BLaER1 treated with 17β-estradiol and CSF1 and Interleukin-3, amounts not matched to agents 10 nM and 100 nM (cell line): Measurements from ENCODE around the gene DENND10.
"Not testable (repeated sequence)": the region's sequence is repeated elsewhere in the genome, so short reads cannot be mapped to it uniquely, and the experiment has no call there.

Experiments used
- H3K27ac ChIP-seq, 11 experiments: shearing (Covaris generic); formaldehyde crosslinking; 2 replicates each; pipeline ENCODE4 v1.8.1; 2022
- H3K27me3 ChIP-seq, 11 experiments: shearing (Covaris generic); formaldehyde crosslinking; 2 replicates each; pipeline ENCODE4 v1.8.1; 2022
- H3K36me3 ChIP-seq, 11 experiments: shearing (Covaris generic); formaldehyde crosslinking; 2 replicates each; pipeline ENCODE4 v1.8.1; 2022
- H3K4me1 ChIP-seq, 10 experiments: shearing (Covaris generic); formaldehyde crosslinking; 2 replicates each; pipeline ENCODE4 v1.8.1; 2022
- H3K4me2 ChIP-seq, 11 experiments: shearing (Covaris generic); formaldehyde crosslinking; 2 replicates each; pipeline ENCODE4 v1.8.1; 2022
- H3K4me3 ChIP-seq, 10 experiments: shearing (Covaris generic); formaldehyde crosslinking; 2 replicates each; pipeline ENCODE4 v1.8.1; 2022
- H3K9ac ChIP-seq, 11 experiments: shearing (Covaris generic); formaldehyde crosslinking; 2 replicates each; pipeline ENCODE4 v1.8.1; 2022
- H3K9me3 ChIP-seq, 11 experiments: shearing (Covaris generic); formaldehyde crosslinking; replicated peaks in 1 of 11; 2 replicates each; pipeline ENCODE4 v1.8.1; 2022
- H4K20me1 ChIP-seq, 11 experiments: shearing (Covaris generic); formaldehyde crosslinking; 2 replicates each; pipeline ENCODE4 v1.8.1; 2022
- Cebpa-rat ChIP-seq, 11 experiments: shearing (Covaris generic); IDR thresholded peaks; 2 replicates each; pipeline ENCODE4 v1.8.1; 2022

The DENND10 gene

DNA sequence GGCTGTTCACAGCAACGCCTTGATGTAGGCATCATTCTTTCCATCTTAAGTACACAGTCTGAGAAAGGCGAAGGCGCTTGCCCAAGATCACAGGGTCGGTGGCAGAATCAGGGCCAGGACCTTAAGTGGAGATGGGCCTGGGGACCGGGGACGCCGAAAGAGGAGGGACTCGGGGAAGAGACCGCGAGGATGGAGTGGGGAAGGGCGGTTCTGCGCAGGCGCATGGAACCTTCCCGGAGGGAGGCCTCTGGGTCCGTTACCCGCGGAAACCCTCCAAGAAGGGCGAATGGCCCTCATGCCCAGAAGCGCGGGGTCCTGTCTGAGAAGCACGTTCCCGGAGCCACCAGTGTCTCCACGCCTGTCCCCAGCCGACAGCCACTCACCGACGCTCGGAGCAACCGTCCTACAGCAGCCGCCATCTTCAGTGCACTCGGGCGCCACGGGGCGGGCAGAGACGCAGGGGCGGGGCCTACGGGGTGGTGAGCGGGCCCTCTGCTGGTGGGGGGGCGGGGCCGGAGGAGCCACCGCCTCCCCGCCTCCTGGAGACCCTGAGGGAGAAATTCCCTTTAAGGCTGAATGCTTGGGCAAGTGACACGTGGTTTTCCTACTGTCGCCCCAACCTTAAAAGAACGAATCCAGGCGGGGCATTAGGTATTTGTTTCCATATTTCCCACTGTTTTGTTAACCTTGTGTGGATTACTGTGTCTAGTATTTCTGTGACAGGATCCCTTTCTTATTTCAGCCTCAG lies 74.6 kb downstream of the DENND10 start, which contains the start of gene PRDX3:
Gene PRDX3 (minus strand): TSS at position 441 of the 748 bp plus-strand sequence. CDS start 22 bp downstream, at position 419.
- Histone ChIP-seq H3K9ac (peak within 1 kb of the TSS; percentile 85 to 97 (median 95)), H4K20me1 (peaks cover 0 to 36% (median 20%) of the 10 kb centered on the region in 11 experiments; a peak in 16 of 22 replicates), H3K4me3 (peak within 1 kb of the TSS; percentile 67 to 82 (median 76)), H3K27ac (peak within 1 kb of the TSS; percentile 76 to 98 (median 94)), H3K9me3 (peaks cover 0 to 3% (median 0%) of the 10 kb centered on the region in 11 experiments; a peak in 3 of 22 replicates), H3K4me1 (peaks cover 27 to 44% (median 38%) of the 10 kb centered on the region in 10 experiments), H3K4me2 (peak within 1 kb of the TSS; percentile 85 to 95 (median 92)), H3K27me3 (no peaks in the 10 kb centered on the region), H3K36me3 (peaks cover 34 to 40% (median 38%) of the 10 kb centered on the region in 11 experiments)
- no peak for TF ChIP-seq Cebpa-rat (IDR thresholded peaks at IDR 0.05)

DNA sequence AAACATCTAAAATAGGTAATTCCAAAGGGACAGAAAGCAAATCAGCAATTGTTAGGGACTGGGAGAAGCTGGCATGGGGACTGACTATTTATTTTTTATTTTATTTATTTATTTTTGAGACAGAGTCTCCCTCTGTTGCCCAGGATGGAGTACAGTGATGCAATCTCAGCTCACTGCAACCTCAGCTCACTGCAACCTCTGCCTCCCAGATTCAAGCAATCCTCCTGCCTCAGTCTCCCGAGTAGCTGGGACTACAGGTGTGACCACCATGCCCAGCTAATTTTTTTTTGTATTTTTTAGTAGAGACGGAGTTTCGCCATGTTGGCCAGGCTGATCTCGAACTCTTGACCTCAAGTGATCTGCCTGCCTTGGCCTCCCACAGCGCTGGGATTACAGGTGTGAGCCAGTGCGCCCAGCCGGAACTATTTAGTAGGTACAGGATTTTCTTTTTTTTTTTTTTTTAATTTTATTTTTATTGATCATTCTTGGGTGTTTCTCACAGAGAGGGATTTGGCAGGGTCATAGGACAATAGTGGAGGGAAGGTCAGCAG lies 77.0 kb downstream of the DENND10 start:
- H3K27ac ChIP-seq, H3K4me3 ChIP-seq, H3K4me2 ChIP-seq, H3K9me3 ChIP-seq, H3K27me3 ChIP-seq, H3K9ac ChIP-seq: not testable (repeated sequence)
- Histone ChIP-seq H3K4me1 (peaks cover 25 to 30% (median 28%) of the 10 kb centered on the region in 10 experiments), H4K20me1 (peaks cover 0 to 15% (median 2%) of the 10 kb centered on the region in 11 experiments; a peak in 6 of 22 replicates), H3K36me3 (peaks cover 11 to 16% (median 15%) of the 10 kb centered on the region in 11 experiments)

DNA sequence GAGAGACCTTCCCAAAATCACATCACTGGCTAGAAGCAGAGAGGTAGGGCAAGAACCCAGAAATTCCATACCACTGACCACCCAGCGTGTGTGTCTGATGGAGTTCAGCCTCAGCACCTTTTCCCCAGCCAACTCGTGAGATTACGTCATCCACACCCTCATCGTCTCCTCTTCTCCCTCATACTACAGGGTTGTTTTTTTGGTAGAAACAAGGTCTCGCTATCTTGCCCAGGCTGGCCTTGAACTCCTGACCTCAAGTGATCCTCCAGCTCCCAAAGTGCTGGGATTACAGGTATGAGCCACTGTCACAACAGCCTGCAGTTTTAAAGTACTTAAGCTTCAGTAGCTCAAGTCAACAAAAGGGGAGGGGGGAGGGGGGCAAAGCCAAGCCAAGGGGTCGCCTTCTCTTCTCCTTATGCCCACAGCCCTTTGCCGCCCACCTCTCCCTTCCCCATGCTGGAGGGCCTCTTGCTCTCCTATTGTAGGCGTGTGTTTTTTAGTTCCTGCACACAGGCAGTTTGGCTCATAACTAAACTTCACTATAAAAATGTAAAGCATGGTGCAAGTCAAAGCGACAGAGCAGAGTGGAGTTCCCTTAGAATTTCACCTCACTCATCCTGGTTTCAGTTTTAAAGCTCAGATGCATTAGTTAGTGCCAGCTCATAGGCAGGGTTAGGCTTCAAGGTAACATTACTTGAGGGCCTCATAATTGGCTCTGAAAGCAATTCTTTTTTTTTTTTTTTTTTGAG lies 79.9 kb downstream of the DENND10 start:
- Histone ChIP-seq H3K4me3 (no peak overlapping the region), H3K9ac (no peak overlapping the region)

More for the DNA sequence above, 79.9 kb downstream of the DENND10 start:
- Histone ChIP-seq H3K27me3 (no peaks in the 10 kb centered on the region), H3K27ac (no peak overlapping the region), H3K9me3 (peaks cover 0 to 3% (median 0%) of the 10 kb centered on the region in 11 experiments; a peak in 3 of 22 replicates), H3K36me3 (no peaks in the 10 kb centered on the region), H3K4me1 (peaks cover 6 to 19% (median 15%) of the 10 kb centered on the region in 10 experiments), H3K4me2 (no peak overlapping the region), H4K20me1 (no peaks in the 10 kb centered on the region)
- TF ChIP-seq Cebpa-rat (IDR thresholded peaks at IDR 0.05): no peak
